BE2C (cell line): ENCODE measurements around the gene IGF1. TPM values are rescaled to one million over a fixed set of nuclear protein-coding genes. Genes with fewer than 3 reads are reported as not detected.
A peak's percentile ranks its signal among the peaks of the same experiment; 100 is the strongest.

Source experiments
- DNase-seq: peaks from one replicate; pipeline ENCODE4 v3.0.0-alpha.2; 2020
- H3K27me3 ChIP-seq: fragments of 250-450 bp; sonication (Bioruptor Pico); 2 replicates; pipeline ENCODE4 v1.5.1; 2020; ENCODE audit warnings: mild to moderate bottlenecking
- H3K36me3 ChIP-seq: fragments of 250-450 bp; sonication (Bioruptor Pico); 2 replicates; pipeline ENCODE4 v1.5.1; 2020; ENCODE audit warnings: mild to moderate bottlenecking
- H3K4me1 ChIP-seq: fragments of 250-450 bp; sonication (Bioruptor Pico); 2 replicates; pipeline ENCODE4 v1.5.1; 2020
- H3K4me3 ChIP-seq: 2 replicates; pipeline ENCODE4 v1.5.1; 2011; ENCODE audit warnings: low read depth, low read length
- H3K9me3 ChIP-seq: fragments of 250-450 bp; sonication (Bioruptor Pico); 2 replicates; pipeline ENCODE4 v1.5.1; 2020
- polyA plus RNA-seq: library from polyadenylated mRNA; unstranded; fragments of >200 nt; gene quantifications from one replicate; pipeline ENCODE4 v1.2.1, GENCODE V29; 2012; ENCODE audit warnings: low read depth, missing spikeins; ENCODE audit not compliant: insufficient read length, insufficient read depth
- TF ChIP-seq, protein P1 (sequence below): IDR thresholded peaks from 2 replicates; pipeline ENCODE4 v1.5.1; 2012; ENCODE audit warnings: mild to moderate bottlenecking, low read depth, low read length

IGF1 gene
- not detected for polyA plus RNA-seq

DNA sequence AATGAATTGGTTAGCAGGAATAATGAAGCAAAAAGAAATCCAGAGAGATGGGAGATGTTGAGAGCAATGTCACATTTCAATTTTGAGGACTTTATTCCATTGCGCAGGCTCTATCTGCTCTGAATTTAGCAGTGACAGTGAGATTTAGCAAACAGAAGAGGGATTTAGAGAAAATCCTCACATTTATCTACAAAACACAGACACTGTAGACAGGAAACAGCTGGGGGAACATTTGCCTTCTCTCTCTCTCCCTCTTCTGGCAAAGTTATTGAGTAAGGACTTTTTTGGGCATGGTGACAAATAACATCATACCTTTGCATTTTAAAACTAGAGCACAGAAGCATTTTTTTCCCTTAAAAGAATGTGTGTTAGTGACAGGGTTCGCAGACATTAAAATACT is at the start of gene IGF1:
IGF1 (minus strand) TSS at position 158 of the 400 bp plus-strand sequence. CDS start 182 bp downstream, outside the sequence.
- TF ChIP-seq, protein P1, sequence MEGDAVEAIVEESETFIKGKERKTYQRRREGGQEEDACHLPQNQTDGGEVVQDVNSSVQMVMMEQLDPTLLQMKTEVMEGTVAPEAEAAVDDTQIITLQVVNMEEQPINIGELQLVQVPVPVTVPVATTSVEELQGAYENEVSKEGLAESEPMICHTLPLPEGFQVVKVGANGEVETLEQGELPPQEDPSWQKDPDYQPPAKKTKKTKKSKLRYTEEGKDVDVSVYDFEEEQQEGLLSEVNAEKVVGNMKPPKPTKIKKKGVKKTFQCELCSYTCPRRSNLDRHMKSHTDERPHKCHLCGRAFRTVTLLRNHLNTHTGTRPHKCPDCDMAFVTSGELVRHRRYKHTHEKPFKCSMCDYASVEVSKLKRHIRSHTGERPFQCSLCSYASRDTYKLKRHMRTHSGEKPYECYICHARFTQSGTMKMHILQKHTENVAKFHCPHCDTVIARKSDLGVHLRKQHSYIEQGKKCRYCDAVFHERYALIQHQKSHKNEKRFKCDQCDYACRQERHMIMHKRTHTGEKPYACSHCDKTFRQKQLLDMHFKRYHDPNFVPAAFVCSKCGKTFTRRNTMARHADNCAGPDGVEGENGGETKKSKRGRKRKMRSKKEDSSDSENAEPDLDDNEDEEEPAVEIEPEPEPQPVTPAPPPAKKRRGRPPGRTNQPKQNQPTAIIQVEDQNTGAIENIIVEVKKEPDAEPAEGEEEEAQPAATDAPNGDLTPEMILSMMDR = no peak
- Histone ChIP-seq H3K4me3 (no peak within 1 kb of the TSS), H3K36me3 (no peaks in the 10 kb centered on the region), H3K27me3 (peaks cover 5% of the 10 kb centered on the region), H3K9me3 (no peaks in the 10 kb centered on the region), H3K4me1 (no peaks in the 10 kb centered on the region)
- no peak for DNase-seq

DNA sequence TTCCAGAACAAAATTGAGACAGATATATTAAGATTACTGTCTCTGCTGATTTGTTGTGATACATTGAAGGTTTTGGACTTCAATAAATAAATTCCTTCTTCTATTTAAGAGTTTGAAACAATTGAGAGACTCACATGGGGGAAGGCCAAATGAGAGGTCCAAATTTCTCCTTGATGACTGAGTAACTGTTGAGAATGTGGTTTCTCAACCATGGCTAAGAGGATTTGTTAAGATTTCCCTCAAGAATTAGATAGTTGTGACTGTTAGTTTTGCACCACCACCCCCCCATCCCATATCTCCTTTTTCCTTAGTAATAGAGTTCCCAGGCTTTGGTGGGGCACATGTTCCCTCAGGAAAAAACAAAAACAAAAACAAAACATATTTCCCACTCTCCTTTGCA is 47.7 kb upstream of the IGF1 start:
- DNase-seq = no peak
- TF ChIP-seq, protein P1 = no peak
- Histone ChIP-seq H3K27me3 (no peaks in the 10 kb centered on the region), H3K36me3 (no peaks in the 10 kb centered on the region), H3K4me3 (no peak overlapping the region), H3K4me1 (no peaks in the 10 kb centered on the region), H3K9me3 (no peaks in the 10 kb centered on the region)

DNA sequence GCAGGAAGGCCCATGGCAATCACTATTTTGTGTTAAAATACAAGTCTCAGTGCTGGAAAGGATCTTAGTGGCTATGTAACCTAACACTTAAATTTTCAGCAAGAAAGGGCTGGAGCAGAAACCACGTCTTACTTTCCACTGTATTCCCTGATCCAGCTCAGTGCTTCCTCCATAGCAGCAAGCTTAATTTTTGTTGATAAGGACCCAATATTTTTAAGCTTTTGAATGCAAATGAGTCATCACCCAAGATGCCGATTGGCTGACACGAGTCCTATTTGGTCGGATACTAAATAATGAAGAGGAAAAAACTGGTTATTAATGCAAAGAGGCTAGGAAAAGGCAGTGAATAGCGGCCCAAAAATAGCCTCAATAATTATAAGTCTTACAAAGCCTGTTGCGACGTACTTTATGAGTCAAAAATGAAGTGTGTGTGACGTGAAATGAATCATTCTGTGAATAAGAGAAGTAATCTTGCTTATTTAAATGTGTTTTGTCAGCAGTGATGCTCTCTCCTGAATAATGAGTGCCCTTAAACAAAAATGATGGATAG is 46.9 kb upstream of the IGF1 start:
- Histone ChIP-seq H3K9me3 (no peaks in the 10 kb centered on the region), H3K36me3 (no peaks in the 10 kb centered on the region), H3K4me3 (no peak overlapping the region), H3K27me3 (no peaks in the 10 kb centered on the region), H3K4me1 (no peaks in the 10 kb centered on the region)
- DNase-seq = no peak
- TF ChIP-seq, protein P1 = no peak

DNA sequence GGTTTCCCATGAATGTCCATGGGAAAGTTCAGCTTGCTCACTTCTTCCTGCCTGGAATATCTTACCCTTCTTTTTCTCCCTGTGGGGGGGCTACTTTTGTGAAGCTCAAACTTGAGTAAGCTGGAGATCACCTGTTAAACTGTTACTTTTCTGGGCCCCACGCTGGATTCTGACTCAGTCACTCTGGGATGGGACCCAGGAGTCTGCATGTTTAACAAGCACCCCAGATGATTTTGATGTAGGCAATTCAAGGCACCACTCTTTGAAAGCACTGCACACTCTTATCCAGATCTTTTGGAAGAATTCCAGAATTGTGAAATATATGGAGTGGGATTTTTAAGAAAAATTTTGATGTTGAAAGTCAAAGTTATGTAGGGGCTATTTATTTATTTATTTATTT is 46.3 kb upstream of the IGF1 start:
- H3K9me3 ChIP-seq = no peaks in the 10 kb centered on the region
- H3K4me1 ChIP-seq = no peaks in the 10 kb centered on the region
- TF ChIP-seq, protein P1 = no peak
- DNase-seq = no peak
- H3K27me3 ChIP-seq = no peaks in the 10 kb centered on the region
- no peaks in the 10 kb centered on the region for H3K36me3 ChIP-seq
- no peak overlapping the region for H3K4me3 ChIP-seq

DNA sequence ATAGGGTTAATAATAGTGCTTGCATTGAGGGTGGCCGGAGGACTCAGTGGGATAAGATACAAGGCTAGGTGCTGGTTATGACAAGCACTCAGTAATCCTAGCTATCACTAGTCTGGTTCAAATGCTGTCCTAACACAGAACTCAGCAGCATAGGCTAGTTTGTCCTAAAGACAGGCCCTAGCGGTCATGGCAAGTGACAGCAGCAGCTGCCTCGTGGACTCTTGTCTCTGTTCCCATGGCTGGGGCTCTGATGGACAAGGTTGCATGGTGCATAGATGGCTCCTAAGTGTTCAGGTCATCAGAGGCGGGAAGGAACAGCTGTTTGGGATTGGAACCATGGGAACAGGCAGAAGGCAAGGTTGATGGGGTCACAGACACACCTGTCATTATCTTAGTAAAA is 42.4 kb upstream of the IGF1 start:
- Histone ChIP-seq H3K9me3 (no peaks in the 10 kb centered on the region; the same call in 1 of the 2 replicates), H3K4me3 (no peak overlapping the region), H3K27me3 (no peaks in the 10 kb centered on the region), H3K4me1 (no peaks in the 10 kb centered on the region), H3K36me3 (no peaks in the 10 kb centered on the region)
- no peak for DNase-seq
- TF ChIP-seq, protein P1 = peak; percentile 18; the same call in 1 of the 2 replicates

DNA sequence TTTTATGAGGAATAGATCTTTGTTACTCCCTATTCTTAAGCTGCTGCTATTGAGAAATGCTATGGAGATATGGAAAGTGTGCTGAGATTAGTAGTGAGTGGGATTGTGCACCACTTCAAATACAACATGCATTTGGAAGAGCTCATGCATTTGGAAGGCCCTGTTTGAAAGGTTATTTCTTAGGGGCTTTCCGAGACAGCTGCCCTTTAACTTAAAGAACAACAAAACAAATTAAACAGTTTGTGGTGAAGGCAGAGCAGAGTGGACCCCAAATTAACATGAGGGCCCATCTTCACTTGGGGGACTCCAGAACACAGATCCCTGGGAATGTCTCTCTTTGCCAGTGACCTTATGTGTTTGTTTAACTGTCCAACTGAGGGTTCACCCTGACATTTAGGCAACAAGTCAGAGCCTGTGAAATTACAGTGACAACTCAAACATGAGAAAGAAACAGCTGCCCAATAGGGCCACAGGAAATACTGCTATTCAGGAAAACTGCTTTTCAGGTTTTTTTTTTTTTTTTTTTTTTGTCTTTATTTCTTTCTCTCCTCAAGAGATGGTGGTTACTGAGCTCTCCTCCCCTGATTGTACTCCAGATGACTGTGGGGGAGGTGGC is 41.4 kb upstream of the IGF1 start:
- H3K4me3 ChIP-seq = no peak overlapping the region
- TF ChIP-seq, protein P1 = no peak

More for the DNA sequence above, 41.4 kb upstream of the IGF1 start:
- DNase-seq = no peak
- no peaks in the 10 kb centered on the region for H3K27me3 ChIP-seq
- H3K9me3 ChIP-seq = no peaks in the 10 kb centered on the region; the same call in 1 of the 2 replicates
- H3K36me3 ChIP-seq = no peaks in the 10 kb centered on the region
- no peaks in the 10 kb centered on the region for H3K4me1 ChIP-seq
